NCI-H748 treated with DMSO at 0.1 percent for 48 hours (cell line): ENCODE results near the gene GAS2.

Source experiments
- DNase-seq: peaks from one replicate; lab custom pipeline; 2025; lab: John Stamatoyannopoulos, UW

Gene GAS2

DNA sequence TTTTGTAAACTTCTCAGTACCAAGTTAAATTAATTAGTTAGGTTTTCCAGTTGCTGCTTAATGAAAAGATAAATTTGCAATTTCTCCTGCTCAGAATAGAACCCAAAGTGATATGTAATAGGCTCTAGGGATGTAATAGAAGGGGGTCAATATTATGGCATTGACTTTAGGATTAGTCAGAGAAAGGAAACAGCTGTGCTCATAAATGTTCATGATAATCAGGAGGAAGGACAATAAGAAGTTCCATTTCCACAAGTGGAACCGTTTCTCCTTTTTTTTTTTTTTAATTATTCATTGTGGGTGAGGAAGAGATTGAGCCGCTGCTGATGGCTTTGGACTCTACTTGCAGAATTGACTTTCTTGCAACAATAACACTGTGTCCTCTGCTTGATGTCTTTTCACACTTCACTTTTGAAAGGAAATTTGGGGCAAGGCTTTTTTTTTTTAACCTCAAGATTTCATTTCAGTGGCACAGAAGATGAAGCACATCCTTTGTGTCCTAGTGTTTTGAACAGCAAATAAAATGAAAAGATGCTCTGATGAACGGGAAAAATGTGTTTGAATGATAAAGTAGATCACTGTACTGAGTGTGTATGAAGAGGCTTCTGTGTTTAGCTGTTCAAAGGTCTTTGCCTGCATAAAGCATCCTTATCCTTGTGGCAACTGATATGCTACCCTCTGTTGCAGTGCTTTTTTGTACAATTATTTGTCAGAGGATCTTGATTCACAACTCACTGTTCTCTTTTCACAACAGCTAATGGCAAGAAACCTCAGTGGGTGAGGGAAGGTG, 62.4 kb downstream of the GAS2 start:
- no peak for DNase-seq

DNA sequence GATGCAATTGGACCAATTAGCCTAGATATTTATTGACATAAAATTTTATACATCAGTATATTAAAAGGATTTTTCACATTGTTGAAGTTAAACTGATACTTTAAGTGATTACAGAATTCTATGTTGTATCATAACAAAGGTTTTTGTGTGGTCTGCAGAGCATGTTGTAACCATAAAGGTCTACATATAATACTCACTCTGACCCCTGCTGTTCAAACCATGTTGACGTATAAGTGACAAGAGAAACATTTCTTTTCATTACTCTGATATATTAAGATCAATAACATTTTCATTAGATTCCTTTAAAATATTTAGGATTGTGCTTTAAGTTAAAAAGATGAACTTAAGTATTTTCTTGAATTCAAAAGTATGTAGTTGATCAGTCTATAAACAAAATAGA, 63.9 kb downstream of the GAS2 start:
- DNase-seq: no peak

DNA sequence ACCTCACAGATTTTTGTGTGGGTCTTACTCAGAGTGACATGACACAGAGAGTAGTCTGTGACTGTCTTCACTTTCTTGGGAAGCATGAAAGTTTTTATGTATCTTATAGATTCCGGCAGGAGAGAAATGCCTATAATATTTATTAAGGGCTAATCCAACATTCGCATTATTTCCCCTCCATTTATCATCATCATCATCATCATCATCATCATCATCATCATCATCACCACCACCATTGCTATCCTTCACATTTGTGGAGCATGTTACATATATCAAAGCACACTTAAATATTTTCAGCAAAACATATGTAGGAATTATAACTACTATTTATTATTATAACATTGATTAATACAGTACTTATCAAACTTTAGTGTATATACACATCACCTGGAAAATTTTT, 66.2 kb downstream of the GAS2 start:
- DNase-seq: no peak

DNA sequence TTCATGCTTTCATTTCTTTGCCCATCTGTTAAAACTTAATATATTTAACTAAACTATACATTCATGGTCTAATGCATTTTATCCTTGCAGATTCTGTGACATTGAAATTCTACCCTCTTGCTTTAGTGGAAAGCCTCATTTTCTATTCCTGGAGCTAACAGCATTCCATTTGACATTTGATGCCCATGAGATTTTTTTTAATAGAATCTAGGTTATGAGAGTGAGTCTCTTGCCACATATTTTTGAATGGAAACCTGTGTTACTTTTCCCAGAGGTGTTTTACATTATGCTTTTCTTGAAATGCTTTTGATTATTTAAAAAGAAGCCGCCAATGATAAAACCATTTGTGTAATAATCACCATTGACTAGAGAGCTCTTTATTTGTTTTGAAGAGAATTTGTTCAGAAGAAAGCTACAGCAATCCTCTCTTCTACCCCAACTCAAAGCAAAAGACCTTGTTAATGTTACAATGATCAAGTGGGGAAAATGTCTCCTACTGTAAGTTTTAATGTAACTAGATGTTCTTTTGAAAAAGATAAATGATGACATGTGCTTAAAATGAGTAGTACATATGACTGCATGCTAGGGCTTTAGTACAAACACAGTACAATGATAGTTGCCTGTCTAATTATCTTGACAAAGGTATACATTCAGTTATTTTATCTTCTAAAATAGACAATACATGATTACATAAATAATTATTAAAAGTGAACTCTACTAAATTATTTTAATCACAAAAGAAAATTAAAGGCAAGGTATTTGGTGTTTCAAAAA, 67.3 kb downstream of the GAS2 start:
- no peak for DNase-seq

DNA sequence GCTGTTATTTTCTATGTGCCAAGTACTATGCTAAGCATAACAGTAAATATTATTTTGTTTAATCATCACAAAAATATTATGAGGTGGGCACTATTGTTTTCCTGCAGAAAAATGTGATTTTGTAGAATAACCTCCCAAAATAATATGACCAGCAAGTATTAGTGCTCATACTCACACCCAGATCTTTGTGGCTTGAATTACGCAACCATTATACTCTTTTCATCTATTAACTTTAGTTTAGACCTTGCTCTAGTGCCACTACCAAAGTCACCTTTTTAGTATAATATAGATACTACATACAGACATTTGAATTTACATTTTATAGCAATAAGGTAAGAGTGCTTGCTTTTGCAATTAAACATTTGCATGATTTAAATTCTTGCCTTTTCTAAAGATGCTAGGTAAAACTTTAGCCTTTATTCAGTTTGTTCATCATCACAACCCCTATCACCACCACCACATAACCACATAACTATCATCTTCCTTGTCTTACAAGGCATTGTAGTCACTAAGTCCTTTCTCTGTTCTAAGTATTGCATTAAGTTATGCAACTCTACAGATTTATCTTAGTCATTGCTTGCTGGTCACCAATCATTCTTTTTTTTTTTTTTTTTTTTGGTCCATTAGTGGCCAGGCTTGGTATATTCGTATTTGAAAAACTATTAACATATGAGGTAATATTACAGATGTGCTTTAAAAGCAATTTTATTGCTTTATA, 68.4 kb downstream of the GAS2 start:
- DNase-seq: no peak

DNA sequence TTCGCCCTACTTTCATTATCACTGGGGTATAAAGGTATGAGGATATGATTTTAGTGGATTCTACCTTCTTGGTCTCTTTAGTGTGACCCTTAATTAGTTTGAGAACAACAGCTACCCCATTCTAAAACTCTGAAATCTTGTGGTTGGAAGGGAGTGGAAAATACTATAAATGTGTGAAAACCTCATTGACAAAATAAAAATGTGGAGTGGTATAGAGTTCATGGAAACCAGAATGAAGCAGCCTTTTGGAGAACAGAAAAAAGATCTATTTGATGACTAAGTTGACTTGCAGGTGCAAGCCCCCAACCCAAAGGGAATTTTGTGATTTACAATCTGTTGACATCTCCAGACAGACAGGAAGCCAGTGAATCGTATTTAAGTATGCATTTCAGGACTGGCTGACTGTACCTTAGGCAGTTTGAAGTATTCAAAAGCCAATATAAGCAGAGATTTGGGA, 75.8 kb downstream of the GAS2 start:
- DNase-seq: no peak

DNA sequence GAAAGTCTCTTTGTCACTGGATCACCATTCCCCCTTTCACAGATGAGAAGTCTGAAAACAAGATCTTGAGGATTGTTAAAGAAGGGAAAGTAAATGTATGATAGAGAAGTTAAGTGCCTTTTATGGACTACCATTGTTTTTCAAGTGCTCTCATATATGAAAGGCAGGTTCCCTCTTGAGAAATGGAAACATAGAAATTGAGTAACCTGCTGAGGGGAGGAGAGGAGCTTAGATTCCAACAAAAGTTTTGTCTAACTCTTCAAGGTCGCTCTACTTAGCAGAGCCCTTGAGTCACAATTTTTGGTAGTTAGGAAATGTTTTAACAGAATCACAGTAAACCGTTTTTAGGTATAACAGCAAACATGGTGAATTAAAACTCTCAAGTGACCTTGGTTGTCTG, 83.1 kb downstream of the GAS2 start:
- no peak for DNase-seq

DNA sequence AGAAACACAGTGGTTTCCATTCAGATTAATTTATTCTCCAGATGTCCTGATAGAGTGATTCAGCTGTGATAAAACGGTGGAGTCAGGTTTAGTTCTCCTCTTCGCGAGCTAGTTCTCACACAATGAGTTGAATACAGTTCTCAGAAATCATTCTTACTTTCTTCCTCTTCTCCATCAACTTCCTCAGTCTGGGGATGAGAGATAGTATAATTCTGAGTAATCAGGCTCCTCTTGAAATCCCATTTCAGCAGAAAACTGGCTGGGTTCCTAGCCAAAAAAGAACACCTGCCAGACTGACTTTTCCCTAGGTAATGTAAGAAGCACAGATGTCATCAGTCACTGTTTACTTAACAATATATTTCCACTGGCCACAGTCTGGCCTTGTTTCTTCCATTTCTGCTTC, 86.5 kb downstream of the GAS2 start:
- no peak for DNase-seq

DNA sequence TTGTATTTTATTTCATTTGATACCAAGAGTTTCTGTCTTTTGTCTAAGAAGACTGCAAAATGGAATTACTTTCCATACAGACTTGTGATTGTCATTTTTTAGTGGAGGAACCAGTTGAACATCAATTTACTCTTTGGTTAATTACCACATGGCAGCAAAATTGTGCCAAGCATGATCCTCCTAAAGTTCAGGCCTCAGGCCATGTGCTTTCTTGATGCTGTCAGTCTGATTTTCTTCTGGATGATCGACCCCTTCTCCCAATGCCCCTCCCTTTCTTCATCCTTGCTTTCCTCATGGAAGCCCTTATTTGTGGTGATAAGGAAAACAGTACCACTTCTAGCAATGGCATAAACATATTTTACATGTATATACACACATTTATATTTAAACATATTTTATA, 87.0 kb downstream of the GAS2 start:
- DNase-seq: no peak

DNA sequence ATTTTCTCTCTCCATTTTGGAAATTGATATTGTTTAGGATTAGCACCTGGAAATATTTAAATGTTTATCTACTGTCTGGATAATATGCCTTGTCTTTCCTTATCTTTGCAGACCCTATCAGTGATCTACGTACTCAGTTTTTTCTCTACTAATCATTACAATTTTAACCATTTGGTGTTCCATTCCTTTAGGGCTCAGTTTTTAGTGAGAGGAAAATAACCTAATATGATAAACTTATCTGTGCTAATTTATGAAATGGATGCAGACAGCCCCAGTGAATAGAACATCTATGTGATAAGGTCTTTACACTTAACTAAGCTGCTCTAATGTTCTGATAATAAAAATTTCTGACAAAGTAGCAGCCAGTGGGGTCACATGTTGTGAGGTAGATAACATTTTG, 94.7 kb downstream of the GAS2 start:
- DNase-seq: no peak

DNA sequence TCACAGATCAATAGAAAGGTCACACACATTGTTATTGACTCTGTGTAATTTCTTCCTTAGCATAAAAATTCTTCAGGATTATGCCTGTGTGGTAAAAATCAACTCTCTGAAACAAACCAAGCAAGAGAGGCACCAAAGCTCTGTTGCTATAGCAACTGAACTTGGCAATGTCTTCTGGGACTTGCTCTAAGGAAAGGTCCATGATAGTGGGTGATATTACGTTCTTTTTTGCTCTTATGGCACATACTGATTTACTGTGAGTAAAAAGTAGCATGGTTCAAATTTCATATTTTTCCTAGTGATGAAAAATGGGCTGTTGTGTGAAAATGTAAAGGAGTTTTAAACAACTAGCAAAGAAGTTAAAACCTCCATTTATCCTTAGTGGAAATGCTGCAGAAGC, 96.8 kb downstream of the GAS2 start:
- DNase-seq: no peak

DNA sequence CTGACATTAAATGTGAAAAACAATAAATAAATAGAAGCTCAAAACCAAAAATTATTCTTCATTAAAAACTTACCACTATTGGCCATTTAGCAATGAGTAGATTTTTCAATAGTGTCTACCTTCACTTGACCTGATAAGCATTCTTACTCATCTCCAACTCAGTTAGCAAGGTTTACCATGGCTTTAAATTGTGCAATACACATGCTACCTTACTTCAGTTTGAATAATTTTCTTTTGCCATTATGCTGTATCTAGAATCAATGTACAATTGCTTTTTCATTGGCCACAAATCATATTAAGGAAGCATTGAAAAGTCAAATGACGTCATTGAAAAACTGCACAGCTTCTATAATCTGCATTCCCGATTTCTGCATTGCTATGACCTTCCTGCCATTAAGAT, 98.3 kb downstream of the GAS2 start:
- no peak for DNase-seq

DNA sequence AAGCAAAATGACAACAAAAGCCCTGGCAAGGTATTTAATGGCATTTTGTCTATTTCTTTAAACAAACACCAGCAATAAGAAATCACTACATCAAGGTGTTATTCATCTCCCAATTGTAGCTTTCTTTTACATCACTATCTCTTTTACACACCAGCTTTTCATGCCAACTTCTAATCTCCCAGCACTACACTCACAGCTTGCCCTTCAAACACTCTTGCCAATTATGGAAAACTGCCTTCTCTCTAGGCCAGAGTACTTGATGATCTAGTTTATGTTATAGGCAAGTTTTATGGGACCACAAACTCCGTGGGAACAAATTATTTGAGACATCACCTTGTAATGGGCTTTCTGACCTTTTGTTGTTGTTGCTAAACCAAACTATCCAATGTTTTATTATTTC, 101.9 kb downstream of the GAS2 start:
- no peak for DNase-seq

DNA sequence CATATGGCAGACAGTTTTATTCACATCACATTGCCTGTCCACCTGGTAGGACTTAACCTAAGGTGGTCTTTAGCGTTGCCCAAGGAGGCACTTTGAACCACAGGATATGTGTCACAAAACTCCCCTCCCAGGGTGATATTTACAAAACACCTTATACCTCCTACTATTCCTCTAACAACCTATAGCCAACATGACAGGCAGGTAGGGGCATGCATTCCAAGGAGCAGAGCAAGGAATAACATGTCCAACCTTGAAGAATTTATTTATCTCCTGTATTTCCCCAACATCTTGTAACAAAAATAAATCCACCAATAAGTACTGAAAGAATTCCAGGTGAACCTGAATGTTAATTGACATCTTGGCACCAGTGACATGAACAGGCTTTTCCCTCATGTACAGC, 102.7 kb downstream of the GAS2 start:
- no peak for DNase-seq

DNA sequence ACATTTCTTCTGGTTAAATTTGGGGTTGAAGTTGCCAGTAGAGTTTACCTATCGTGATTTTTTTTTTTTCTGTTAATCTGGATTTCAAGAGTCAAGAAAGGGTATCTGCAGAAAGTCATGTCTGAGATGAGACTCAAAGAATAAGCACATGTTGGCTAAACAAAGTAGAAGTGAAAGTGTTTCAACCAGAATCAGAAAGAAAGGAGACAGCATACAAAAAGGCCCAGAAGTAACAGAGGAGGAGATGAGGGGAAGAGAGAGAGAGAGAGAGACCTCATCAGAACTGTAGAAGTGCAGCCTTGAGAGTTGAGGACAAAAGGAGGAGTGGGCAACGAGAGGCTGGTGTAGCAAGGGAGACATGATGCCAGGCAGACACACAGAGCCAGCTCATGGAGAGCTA, 108.3 kb downstream of the GAS2 start:
- no peak for DNase-seq

DNA sequence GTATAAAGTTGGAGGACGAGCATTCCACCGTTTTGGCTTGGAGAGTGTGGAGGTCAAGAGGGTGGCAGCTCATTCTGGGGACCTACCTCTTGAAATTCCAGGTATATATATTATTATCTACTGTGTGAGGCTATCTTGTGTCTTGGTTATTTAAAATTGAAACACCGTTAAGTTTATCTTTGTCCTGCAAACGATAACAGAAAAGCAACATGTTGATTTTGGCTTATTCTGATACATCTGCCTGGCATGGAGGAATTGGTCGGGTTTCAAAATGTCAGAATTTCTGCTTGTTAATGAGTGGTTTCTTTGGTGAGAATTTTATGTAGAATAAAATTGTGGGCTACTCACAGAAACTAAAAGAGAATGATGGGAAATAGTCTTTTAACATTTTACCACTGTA, 108.8 kb downstream of the GAS2 start:
- no peak for DNase-seq

DNA sequence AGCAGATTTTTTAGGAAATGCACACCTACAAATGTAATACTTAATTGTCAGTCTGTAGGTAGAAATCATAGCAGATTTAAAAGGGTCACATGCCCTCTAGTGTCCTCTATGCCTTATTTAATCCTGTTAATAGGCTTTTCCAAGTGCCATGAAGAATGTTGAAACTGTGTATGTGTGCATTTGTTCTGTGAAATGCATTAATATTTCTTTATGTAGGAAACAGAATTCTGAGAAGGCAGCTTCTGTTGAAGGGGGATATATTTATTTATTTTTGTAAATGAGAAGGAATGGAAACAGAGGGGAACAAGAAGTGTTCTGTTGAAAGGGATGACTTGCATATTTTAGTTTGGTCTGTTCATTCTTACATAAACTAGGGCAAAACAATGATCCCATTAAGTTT, 112.2 kb downstream of the GAS2 start:
- no peak for DNase-seq

DNA sequence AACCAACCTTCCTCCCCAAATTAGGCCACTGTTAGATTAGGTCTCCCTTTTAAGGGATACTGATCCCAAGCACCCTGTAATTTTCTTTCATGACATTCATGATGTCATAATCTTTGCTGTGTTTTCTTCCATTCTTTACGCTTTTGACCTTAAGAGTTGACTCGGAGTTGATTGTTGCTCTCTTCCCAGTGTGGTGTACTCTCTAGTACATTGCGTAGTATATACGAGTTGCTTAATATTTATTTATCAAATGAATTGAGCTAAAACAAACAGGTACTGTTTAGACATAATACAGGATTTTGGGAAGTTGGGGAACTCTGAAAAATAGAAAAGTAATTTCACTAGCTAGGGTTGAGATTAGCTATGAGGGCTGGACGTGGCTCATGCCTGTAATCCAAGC, 113.4 kb downstream of the GAS2 start:
- DNase-seq: no peak

DNA sequence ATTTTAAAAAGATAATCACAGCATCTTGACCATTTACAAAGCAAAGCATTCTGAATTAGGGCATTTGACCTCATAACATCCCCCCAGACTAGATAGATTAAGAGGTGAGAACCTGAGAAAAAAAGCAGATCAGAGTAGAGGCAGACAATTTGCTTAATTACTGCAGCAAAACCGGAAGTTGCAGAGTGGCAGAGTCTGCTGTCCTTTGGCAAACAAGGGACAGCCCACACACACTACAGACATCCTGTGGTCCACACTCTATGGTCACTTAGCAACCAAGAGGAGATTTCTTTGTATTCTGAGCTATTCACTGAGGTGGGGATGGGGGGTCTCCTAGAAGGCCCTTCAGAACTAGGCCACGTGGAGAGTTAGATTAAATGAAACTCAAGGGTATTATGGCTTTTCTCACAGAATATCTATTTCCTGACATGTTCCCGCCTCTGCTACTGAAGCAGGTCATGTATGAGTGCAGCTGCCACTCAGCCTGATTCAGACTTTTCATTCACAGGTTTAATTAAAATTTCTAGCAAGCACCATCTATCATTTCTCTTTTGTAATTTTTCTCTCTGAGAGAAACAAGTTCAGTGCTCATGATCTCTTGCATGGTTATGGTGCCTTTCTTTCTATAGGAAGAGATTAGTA, 114.7 kb downstream of the GAS2 start:
- peak; percentile 64 for DNase-seq

DNA sequence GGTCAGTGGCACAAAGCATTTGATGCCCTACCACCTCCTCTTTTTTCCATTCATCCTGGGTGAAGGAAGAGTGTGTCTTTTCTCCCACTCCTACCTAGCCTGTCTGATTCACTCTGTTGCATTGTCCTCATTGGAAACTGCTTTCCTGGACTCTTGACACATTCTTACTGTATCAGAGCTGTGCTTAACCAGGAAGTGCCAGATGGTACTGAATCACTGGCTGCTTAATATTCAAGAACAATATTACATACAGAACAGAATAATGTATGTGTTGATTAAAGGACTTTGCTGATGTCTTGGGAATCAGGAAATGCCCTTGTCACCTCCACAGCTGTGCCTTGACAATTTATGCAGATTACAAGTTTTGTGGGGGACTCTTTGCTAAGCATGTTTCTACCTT, 118.8 kb downstream of the GAS2 start:
- DNase-seq: no peak

DNA sequence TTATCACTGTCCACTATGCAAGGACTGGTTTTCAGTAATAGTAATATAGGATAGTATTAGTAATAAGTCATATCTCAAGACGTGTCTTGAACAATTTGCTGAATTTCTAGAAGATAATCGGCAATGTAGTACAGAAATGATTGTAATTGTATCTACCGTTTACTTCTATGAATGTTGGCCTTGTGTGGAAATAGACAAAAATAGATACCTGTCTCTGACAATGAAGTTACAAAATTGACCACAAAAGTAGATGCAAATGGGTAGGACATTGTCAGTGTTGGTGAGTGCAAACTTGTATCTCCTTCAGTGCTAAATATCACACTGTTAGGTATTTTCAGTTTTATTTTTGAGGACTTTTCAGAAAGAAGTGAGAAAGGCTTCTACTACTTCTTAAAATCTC, 120.1 kb downstream of the GAS2 start:
- DNase-seq: no peak

DNA sequence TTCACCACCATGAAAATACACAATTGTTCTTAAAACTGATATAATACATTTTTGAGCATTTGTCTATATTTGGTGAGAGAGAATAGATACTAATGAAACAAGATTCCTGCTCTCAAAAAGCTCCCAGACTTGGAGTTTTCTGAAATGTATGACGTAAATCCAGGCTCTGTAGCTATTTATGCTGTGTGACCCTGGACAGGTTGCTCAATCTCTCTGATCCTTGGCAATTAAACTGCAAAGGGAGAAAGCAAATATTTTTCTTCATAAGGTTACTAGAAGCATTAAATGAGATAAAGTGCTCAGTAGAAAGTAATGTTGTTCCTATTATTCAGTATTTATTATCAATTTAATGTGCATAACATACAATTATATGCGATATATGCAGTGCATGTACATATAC, 120.6 kb downstream of the GAS2 start:
- no peak for DNase-seq
